Natural killer cell (primary cell): ENCODE results near the gene HBQ1. TPM values are rescaled to one million over a fixed set of nuclear protein-coding genes. Genes with fewer than 3 reads are reported as not detected.

Source experiments
- ATAC-seq, 3 donors: fragments of 150-1000 bp in 2 of 3; fragments of 200-7000 bp in 1 of 3; cut with Tn5 transposase; 1 replicate in 1 of 3; 2 replicates in 2 of 3; pipeline ENCODE4 v1.10.0; 2021; ENCODE audit warnings: mild to moderate bottlenecking in 2 of 3, moderate library complexity in 2 of 3
- DNase-seq, 2 donors: peaks; one replicate each; pipeline versions ENCODE4 v3.0.0 to v3.0.0-alpha.2; 2013 to 2021; ENCODE audit warnings: mixed read lengths in 1 of 2
- H3K27ac ChIP-seq: one replicate; pipeline ENCODE4 v1.5.1; 2013; ENCODE audit warnings: mild to moderate bottlenecking, low read length
- H3K27me3 ChIP-seq: one replicate; pipeline ENCODE4 v1.6.1; 2013; ENCODE audit warnings: low read length; ENCODE audit not compliant: control insufficient read depth, insufficient read depth
- H3K36me3 ChIP-seq: one replicate; pipeline ENCODE4 v1.6.1; 2013; ENCODE audit warnings: low read length; ENCODE audit not compliant: control insufficient read depth, insufficient read depth
- H3K4me1 ChIP-seq: one replicate; pipeline ENCODE4 v1.6.1; 2013; ENCODE audit warnings: low read length; ENCODE audit not compliant: control insufficient read depth, insufficient read depth
- H3K4me3 ChIP-seq: one replicate; pipeline ENCODE4 v1.5.1; 2013; ENCODE audit warnings: low read length
- H3K9me3 ChIP-seq: one replicate; pipeline ENCODE4 v1.6.1; 2013; ENCODE audit warnings: low read length; ENCODE audit not compliant: control insufficient read depth, insufficient read depth
- H3K27ac Mint-ChIP-seq, 2 donors: one replicate each; pipeline ENCODE4 v1.8.0; 2022; ENCODE audit warnings: mild to moderate bottlenecking in 2 of 2, mixed read lengths in 2 of 2, moderate library complexity in 1 of 2
- H3K27me3 Mint-ChIP-seq, 2 donors: one replicate each; pipeline ENCODE4 v1.8.0; 2022; ENCODE audit warnings: low read depth in 2 of 2, mixed read lengths in 2 of 2
- H3K36me3 Mint-ChIP-seq: one replicate; pipeline ENCODE4 v1.8.0; 2022; ENCODE audit warnings: mixed read lengths
- H3K4me1 Mint-ChIP-seq, 2 donors: one replicate each; pipeline ENCODE4 v1.8.0; 2022; ENCODE audit warnings: mixed read lengths in 2 of 2
- H3K4me3 Mint-ChIP-seq: one replicate; pipeline ENCODE4 v1.8.0; 2022; ENCODE audit warnings: mild to moderate bottlenecking, moderate library complexity, mixed read lengths
- H3K9me3 Mint-ChIP-seq, 2 donors: one replicate each; pipeline ENCODE4 v1.8.0; 2022; ENCODE audit warnings: mixed read lengths in 2 of 2
- WGBS: methylation state at CpG from one replicate; pipeline ENCODE4 v1.1.7; 2013; ENCODE audit warnings: missing lambda C conversion rate; ENCODE audit not compliant: insufficient coverage; 5-methylcytosine and 5-hydroxymethylcytosine counted together
- intact Hi-C: fragments of 100-400 bp; cut with micrococcal nuclease; formaldehyde crosslinking; loops from one replicate; pipeline ENCODE4 v1.14.2; 2022
- total RNA-seq, 4 donors: library from RNA; stranded (reverse); fragments of 120-200 nt in 1 of 4; gene quantifications; one replicate each; pipeline versions ENCODE4 v1.2.3 to v1.2.4, GENCODE V29; 2013 to 2022
- TF ChIP-seq, protein P1 (sequence below): fragments of 200-600 bp; IDR thresholded peaks from one replicate; pipeline ENCODE4 v1.8.0; 2022; ENCODE audit warnings: antibody characterized with exemption

Gene HBQ1
- total RNA-seq, 3 donors from 2014 or later (not counting 1 experiment from before 2014, with no cell fraction given), result 1.0 to 2.0 TPM; not detected in 1

DNA sequence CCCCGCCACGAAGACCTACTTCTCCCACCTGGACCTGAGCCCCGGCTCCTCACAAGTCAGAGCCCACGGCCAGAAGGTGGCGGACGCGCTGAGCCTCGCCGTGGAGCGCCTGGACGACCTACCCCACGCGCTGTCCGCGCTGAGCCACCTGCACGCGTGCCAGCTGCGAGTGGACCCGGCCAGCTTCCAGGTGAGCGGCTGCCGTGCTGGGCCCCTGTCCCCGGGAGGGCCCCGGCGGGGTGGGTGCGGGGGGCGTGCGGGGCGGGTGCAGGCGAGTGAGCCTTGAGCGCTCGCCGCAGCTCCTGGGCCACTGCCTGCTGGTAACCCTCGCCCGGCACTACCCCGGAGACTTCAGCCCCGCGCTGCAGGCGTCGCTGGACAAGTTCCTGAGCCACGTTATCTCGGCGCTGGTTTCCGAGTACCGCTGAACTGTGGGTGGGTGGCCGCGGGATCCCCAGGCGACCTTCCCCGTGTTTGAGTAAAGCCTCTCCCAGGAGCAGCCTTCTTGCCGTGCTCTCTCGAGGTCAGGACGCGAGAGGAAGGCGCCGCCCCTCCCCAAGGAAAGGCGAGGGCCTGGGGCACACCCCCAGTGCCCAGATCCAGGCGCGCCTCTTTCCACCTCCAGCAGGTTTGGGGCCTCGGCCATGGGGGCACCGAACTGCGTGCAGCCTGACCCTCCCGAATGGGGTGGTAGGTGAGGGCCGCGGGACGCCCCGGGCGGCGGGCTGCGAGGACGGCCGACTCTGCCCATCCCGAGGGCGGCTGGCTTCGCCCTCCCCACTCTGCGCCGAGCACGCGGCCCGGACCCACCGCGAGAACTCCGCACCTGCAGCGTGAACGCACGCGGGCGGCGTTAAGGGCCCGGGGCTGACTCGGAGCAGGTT is 664 bp downstream of the HBQ1 start:
- Histone ChIP-seq H3K27me3 (peaks cover 24% of the 10 kb centered on the region), H3K4me1 (peaks cover 19% of the 10 kb centered on the region), H3K9me3 (no peaks in the 10 kb centered on the region), H3K36me3 (no peaks in the 10 kb centered on the region), H3K4me3 (peak overlapping the region; percentile 36), H3K27ac (no peak overlapping the region)
- Mint-ChIP-seq H3K4me3 (peak overlapping the region; percentile 63), H3K36me3 (no peaks in the 10 kb centered on the region), H3K27ac (no peak overlapping the region), H3K27me3 (peaks cover 10 to 11% of the 10 kb centered on the region in 2 donors), H3K4me1 (no peaks in the 10 kb centered on the region), H3K9me3 (no peaks in the 10 kb centered on the region)
- ATAC-seq (peak; percentile 90 to 95 (median 90)), DNase-seq (peak in 1 of 2 donors; percentile 91)
- WGBS, result 2% methylated on average over 89 of the region's 89 CpGs
- TF ChIP-seq, protein P1, sequence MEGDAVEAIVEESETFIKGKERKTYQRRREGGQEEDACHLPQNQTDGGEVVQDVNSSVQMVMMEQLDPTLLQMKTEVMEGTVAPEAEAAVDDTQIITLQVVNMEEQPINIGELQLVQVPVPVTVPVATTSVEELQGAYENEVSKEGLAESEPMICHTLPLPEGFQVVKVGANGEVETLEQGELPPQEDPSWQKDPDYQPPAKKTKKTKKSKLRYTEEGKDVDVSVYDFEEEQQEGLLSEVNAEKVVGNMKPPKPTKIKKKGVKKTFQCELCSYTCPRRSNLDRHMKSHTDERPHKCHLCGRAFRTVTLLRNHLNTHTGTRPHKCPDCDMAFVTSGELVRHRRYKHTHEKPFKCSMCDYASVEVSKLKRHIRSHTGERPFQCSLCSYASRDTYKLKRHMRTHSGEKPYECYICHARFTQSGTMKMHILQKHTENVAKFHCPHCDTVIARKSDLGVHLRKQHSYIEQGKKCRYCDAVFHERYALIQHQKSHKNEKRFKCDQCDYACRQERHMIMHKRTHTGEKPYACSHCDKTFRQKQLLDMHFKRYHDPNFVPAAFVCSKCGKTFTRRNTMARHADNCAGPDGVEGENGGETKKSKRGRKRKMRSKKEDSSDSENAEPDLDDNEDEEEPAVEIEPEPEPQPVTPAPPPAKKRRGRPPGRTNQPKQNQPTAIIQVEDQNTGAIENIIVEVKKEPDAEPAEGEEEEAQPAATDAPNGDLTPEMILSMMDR, result no peak
- intact Hi-C loops, result loop anchor here (1.0 kb wide), 3 partner anchors 64 to 116 kb away; no protein-coding TSS in a partner anchor

DNA sequence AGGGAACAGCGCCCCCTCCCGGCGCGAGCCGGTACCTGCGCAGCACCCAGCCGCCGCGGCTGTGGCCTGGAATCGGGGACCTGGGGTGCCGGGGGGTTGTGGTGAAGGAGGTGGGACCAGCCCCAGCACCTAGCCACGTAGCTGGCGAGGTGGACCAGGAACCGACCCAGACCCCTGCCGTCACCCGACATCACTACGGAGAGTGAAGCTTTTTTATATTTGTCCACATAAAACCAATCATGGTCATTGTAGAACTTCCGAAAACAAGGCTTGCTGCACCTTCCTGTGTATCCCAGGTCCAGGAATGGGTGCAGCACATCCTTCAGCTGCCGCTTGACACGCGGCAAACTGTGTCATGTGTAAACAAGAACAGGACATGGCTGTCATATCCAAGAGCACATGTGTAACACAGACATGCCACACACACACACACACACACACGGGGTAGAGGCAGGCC is 1.3 kb downstream of the HBQ1 start:
- no peaks in the 10 kb centered on the region for H3K9me3 Mint-ChIP-seq
- DNase-seq (peak in 1 of 2 donors; percentile 85), ATAC-seq (no peak)
- TF ChIP-seq, protein P1, result peak; percentile 91
- 9% methylated on average over 22 of the region's 22 CpGs for WGBS
- peaks cover 19% of the 10 kb centered on the region for H3K4me1 ChIP-seq
- no peaks in the 10 kb centered on the region for H3K36me3 Mint-ChIP-seq
- H3K4me1 Mint-ChIP-seq, result no peaks in the 10 kb centered on the region
- peaks cover 24% of the 10 kb centered on the region for H3K27me3 ChIP-seq
- no peaks in the 10 kb centered on the region for H3K36me3 ChIP-seq
- no peak overlapping the region for H3K27ac Mint-ChIP-seq
- H3K4me3 ChIP-seq, result no peak overlapping the region
- H3K4me3 Mint-ChIP-seq, result no peak overlapping the region
- intact Hi-C loops, result loop anchor here (1.0 kb wide), 3 partner anchors 64 to 116 kb away; no protein-coding TSS in a partner anchor
- no peak overlapping the region for H3K27ac ChIP-seq
- H3K9me3 ChIP-seq, result no peaks in the 10 kb centered on the region
- H3K27me3 Mint-ChIP-seq, result peaks cover 10 to 11% of the 10 kb centered on the region in 2 donors

DNA sequence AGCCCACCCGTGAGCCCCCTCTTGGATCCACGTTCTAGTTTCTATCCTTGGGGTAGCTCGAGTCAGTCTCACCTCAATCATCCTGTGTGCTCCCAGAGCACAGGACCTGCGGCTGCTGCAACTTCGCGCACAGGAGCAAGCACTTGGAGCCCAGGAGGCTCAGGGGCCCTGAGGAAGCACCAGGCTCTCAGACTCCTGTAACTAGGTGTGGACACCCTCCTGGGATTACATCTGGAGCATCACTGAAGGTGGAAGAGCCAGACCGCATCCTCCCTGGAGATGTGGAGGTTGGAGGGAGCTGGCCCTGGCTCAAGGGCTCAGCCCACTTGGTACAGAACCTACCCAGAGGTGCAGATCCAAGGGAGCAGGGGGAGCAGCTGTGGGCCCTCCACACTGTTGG is 2.7 kb downstream of the HBQ1 start:
- Mint-ChIP-seq H3K27ac (no peak overlapping the region), H3K27me3 (peaks cover 5 to 6% of the 10 kb centered on the region in 2 donors), H3K9me3 (no peaks in the 10 kb centered on the region), H3K4me3 (no peak overlapping the region), H3K4me1 (no peaks in the 10 kb centered on the region), H3K36me3 (no peaks in the 10 kb centered on the region)
- H3K9me3 ChIP-seq, result no peaks in the 10 kb centered on the region
- no peak for DNase-seq
- peaks cover 19% of the 10 kb centered on the region for H3K4me1 ChIP-seq
- H3K27ac ChIP-seq, result no peak overlapping the region
- H3K36me3 ChIP-seq, result peaks cover 7% of the 10 kb centered on the region
- WGBS, result 90% methylated on average over 7 of the region's 7 CpGs
- H3K27me3 ChIP-seq, result peaks cover 16% of the 10 kb centered on the region
- no peak for ATAC-seq
- intact Hi-C loops, result no loop called here
- TF ChIP-seq, protein P1, result no peak
- H3K4me3 ChIP-seq, result no peak overlapping the region
